GM21737 (cell line): Measurements from ENCODE around the gene ETFA.

Source experiments
- ATAC-seq: cut with Tn5 transposase; IDR thresholded peaks from one replicate; pipeline ENCODE4 v1.9.1; 2021; ENCODE audit warnings: mild to moderate bottlenecking, moderate library complexity; ENCODE audit not compliant: unreplicated experiment

ETFA gene

GRCh38 chr15:76311100-76311953 is at the start of gene ETFA:
Gene ETFA (minus strand): TSS chr15:76311469. CDS start chr15:76311388, 81 bp downstream.
- peak; percentile 97 for ATAC-seq

GRCh38 chr15:76360416-76360815 is 49.1 kb upstream of the ETFA start:
- no peak for ATAC-seq

GRCh38 chr15:76359152-76359551 is 47.9 kb upstream of the ETFA start:
- ATAC-seq: no peak

GRCh38 chr15:76358453-76358852 is 47.2 kb upstream of the ETFA start:
- ATAC-seq: no peak

- ATAC-seq: no peak
Measured at GRCh38 chr15:76354823-76355440, 43.7 kb upstream of the ETFA start.

- ATAC-seq: no peak
Measured at GRCh38 chr15:76353903-76354302, 42.6 kb upstream of the ETFA start.

- no peak for ATAC-seq
Measured at GRCh38 chr15:76353023-76353577, 41.8 kb upstream of the ETFA start.

GRCh38 chr15:76349301-76350070 is 38.2 kb upstream of the ETFA start:
- ATAC-seq: no peak

- no peak for ATAC-seq
Measured at GRCh38 chr15:76347482-76348055, 36.3 kb upstream of the ETFA start.

- ATAC-seq: no peak
Measured at GRCh38 chr15:76346669-76347481, 35.6 kb upstream of the ETFA start.

- no peak for ATAC-seq
Measured at GRCh38 chr15:76345880-76346668, 34.8 kb upstream of the ETFA start.

GRCh38 chr15:76345583-76345879 is 34.3 kb upstream of the ETFA start:
- no peak for ATAC-seq

GRCh38 chr15:76344893-76345582 is 33.8 kb upstream of the ETFA start:
- no peak for ATAC-seq

- no peak for ATAC-seq
Measured at GRCh38 chr15:76343313-76343996, 32.2 kb upstream of the ETFA start.

- no peak for ATAC-seq
Measured at GRCh38 chr15:76342382-76343201, 31.3 kb upstream of the ETFA start.

GRCh38 chr15:76342058-76342381 is 30.8 kb upstream of the ETFA start:
- ATAC-seq: no peak

GRCh38 chr15:76341366-76342057 is 30.2 kb upstream of the ETFA start:
- ATAC-seq: no peak
